Effector memory CD4-positive, alpha-beta T cell (primary cell): ENCODE data around the gene MVB12B.

Experiments
- DNase-seq, 3 donors: peaks; one replicate each; pipeline ENCODE4 v3.0.0-alpha.2; 2020
- H3K27ac ChIP-seq: 2 replicates; pipeline ENCODE4 v1.7.0; 2013; ENCODE audit warnings: mild to moderate bottlenecking, low read length, moderate library complexity; ENCODE audit not compliant: insufficient read depth, poor library complexity, severe bottlenecking
- H3K27me3 ChIP-seq: replicated peaks from 2 replicates; pipeline ENCODE4 v1.7.0; 2013; ENCODE audit warnings: mild to moderate bottlenecking, low read length; ENCODE audit not compliant: insufficient read depth, control insufficient read depth, poor library complexity, severe bottlenecking
- H3K36me3 ChIP-seq: 2 replicates; pipeline ENCODE4 v1.7.0; 2013; ENCODE audit warnings: mild to moderate bottlenecking, low read length, moderate library complexity; ENCODE audit not compliant: control insufficient read depth, insufficient read depth
- H3K4me1 ChIP-seq: 2 replicates; pipeline ENCODE4 v1.7.0; 2013; ENCODE audit warnings: low read length, mild to moderate bottlenecking; ENCODE audit not compliant: control insufficient read depth, insufficient read depth, poor library complexity, severe bottlenecking
- H3K4me3 ChIP-seq: 2 replicates; pipeline ENCODE4 v1.7.0; 2013; ENCODE audit warnings: low read length, low read depth, mild to moderate bottlenecking; ENCODE audit not compliant: insufficient read depth, poor library complexity, severe bottlenecking
- H3K9me3 ChIP-seq: 2 replicates; pipeline ENCODE4 v1.7.0; 2013; ENCODE audit warnings: mild to moderate bottlenecking, low read length, moderate library complexity; ENCODE audit not compliant: control insufficient read depth

MVB12B gene

GRCh38 chr9:126488310-126488709, 161.7 kb downstream of the MVB12B start:
- DNase-seq = no peak
- Histone ChIP-seq H3K4me3 (no peak overlapping the region), H3K27me3 (no peaks in the 10 kb centered on the region), H3K9me3 (no peaks in the 10 kb centered on the region), H3K4me1 (peaks cover 12% of the 10 kb centered on the region), H3K36me3 (no peaks in the 10 kb centered on the region), H3K27ac (no peak overlapping the region)

- no peak overlapping the region for H3K27ac ChIP-seq
- no peak overlapping the region for H3K4me3 ChIP-seq
- no peaks in the 10 kb centered on the region for H3K9me3 ChIP-seq
- no peaks in the 10 kb centered on the region for H3K27me3 ChIP-seq
- H3K4me1 ChIP-seq = peaks cover 7% of the 10 kb centered on the region
- no peaks in the 10 kb centered on the region for H3K36me3 ChIP-seq
- DNase-seq = no peak
Measured at GRCh38 chr9:126488881-126489404, 162.3 kb downstream of the MVB12B start.

- no peaks in the 10 kb centered on the region for H3K9me3 ChIP-seq
- H3K27me3 ChIP-seq = no peaks in the 10 kb centered on the region
- no peaks in the 10 kb centered on the region for H3K36me3 ChIP-seq
- no peak for DNase-seq
- no peak overlapping the region for H3K27ac ChIP-seq
- H3K4me3 ChIP-seq = no peak overlapping the region
- peaks cover 6% of the 10 kb centered on the region for H3K4me1 ChIP-seq
Measured at GRCh38 chr9:126489581-126490213, 163.1 kb downstream of the MVB12B start.

GRCh38 chr9:126490214-126490631, 163.6 kb downstream of the MVB12B start:
- no peaks in the 10 kb centered on the region for H3K27me3 ChIP-seq
- no peaks in the 10 kb centered on the region for H3K9me3 ChIP-seq
- no peak overlapping the region for H3K27ac ChIP-seq
- peak overlapping the region; percentile 36 for H3K4me3 ChIP-seq
- H3K36me3 ChIP-seq = no peaks in the 10 kb centered on the region
- no peak for DNase-seq
- H3K4me1 ChIP-seq = peaks cover 6% of the 10 kb centered on the region

GRCh38 chr9:126490871-126491567, 164.4 kb downstream of the MVB12B start:
- H3K4me3 ChIP-seq = no peak overlapping the region

GRCh38 chr9:126491568-126491879, 164.9 kb downstream of the MVB12B start:
- Histone ChIP-seq H3K4me1 (peaks cover 6% of the 10 kb centered on the region), H3K9me3 (no peaks in the 10 kb centered on the region), H3K36me3 (no peaks in the 10 kb centered on the region), H3K4me3 (no peak overlapping the region), H3K27me3 (no peaks in the 10 kb centered on the region), H3K27ac (no peak overlapping the region)
- DNase-seq = no peak

More at GRCh38 chr9:126490871-126491567, 164.4 kb downstream of the MVB12B start:
- no peaks in the 10 kb centered on the region for H3K27me3 ChIP-seq
- no peak overlapping the region for H3K27ac ChIP-seq
- H3K4me1 ChIP-seq = peaks cover 6% of the 10 kb centered on the region
- no peaks in the 10 kb centered on the region for H3K36me3 ChIP-seq
- peak; percentile 30 to 36 (median 33) for DNase-seq
- H3K9me3 ChIP-seq = no peaks in the 10 kb centered on the region

- Histone ChIP-seq H3K4me1 (peaks cover 6% of the 10 kb centered on the region), H3K4me3 (no peak overlapping the region), H3K27ac (no peak overlapping the region), H3K27me3 (no peaks in the 10 kb centered on the region), H3K36me3 (no peaks in the 10 kb centered on the region), H3K9me3 (no peaks in the 10 kb centered on the region)
- DNase-seq = no peak
Measured at GRCh38 chr9:126491949-126492348, 165.3 kb downstream of the MVB12B start.

GRCh38 chr9:126494264-126494663, 167.6 kb downstream of the MVB12B start:
- Histone ChIP-seq H3K4me1 (peaks cover 6% of the 10 kb centered on the region), H3K27ac (no peak overlapping the region)
- DNase-seq = no peak

GRCh38 chr9:126494746-126495145, 168.1 kb downstream of the MVB12B start:
- peaks cover under 1% of the 10 kb centered on the region for H3K27me3 ChIP-seq
- H3K4me3 ChIP-seq = no peak overlapping the region
- peaks cover 11% of the 10 kb centered on the region for H3K4me1 ChIP-seq
- H3K36me3 ChIP-seq = no peaks in the 10 kb centered on the region
- H3K9me3 ChIP-seq = no peaks in the 10 kb centered on the region
- no peak for DNase-seq
- H3K27ac ChIP-seq = no peak overlapping the region

More at GRCh38 chr9:126494264-126494663, 167.6 kb downstream of the MVB12B start:
- Histone ChIP-seq H3K9me3 (no peaks in the 10 kb centered on the region), H3K4me3 (no peak overlapping the region), H3K36me3 (no peaks in the 10 kb centered on the region), H3K27me3 (no peaks in the 10 kb centered on the region)

- Histone ChIP-seq H3K9me3 (no peaks in the 10 kb centered on the region), H3K4me1 (peaks cover 7% of the 10 kb centered on the region), H3K4me3 (no peak overlapping the region), H3K27me3 (peaks cover 5% of the 10 kb centered on the region), H3K27ac (no peak overlapping the region), H3K36me3 (no peaks in the 10 kb centered on the region)
- DNase-seq = no peak
Measured at GRCh38 chr9:126495411-126496180, 169.0 kb downstream of the MVB12B start.
